WTC11 (cell line): ENCODE results near the gene HLA-DOB. TPM values are rescaled to one million over a fixed set of nuclear protein-coding genes. Genes with fewer than 3 reads are reported as not detected.

Experiments used
- ATAC-seq: fragments of 200-7000 bp; cut with Tn5 transposase; 2 replicates; pipeline ENCODE4 v1.10.0; 2021; ENCODE audit warnings: mild to moderate bottlenecking, moderate library complexity
- CTCF ChIA-PET: fragments of 300-600 bp; sonication (Branson Sonifier 250); formaldehyde crosslinking; loops from one replicate; lab custom pipeline; 2021; ENCODE audit warnings: antibody characterized with exemption; lab: Charles Lee
- POLR2A ChIA-PET: fragments of 350-600 bp; sonication (Branson Sonifier 250); formaldehyde crosslinking; loops from one replicate; lab custom pipeline; 2021; ENCODE audit warnings: antibody characterized with exemption; lab: Charles Lee
- DNase-seq: peaks from one replicate; pipeline ENCODE4 v3.0.0; 2021; ENCODE audit warnings: low spot score
- H3K27ac Mint-ChIP-seq: 2 replicates; pipeline ENCODE4 v1.8.0; 2021; ENCODE audit warnings: mixed read lengths
- H3K27me3 Mint-ChIP-seq: 2 replicates; pipeline ENCODE4 v1.8.0; 2021; ENCODE audit warnings: low read depth, mild to moderate bottlenecking, moderate library complexity, mixed read lengths
- H3K36me3 Mint-ChIP-seq: 2 replicates; pipeline ENCODE4 v1.8.0; 2021; ENCODE audit warnings: mixed read lengths
- H3K4me1 Mint-ChIP-seq: 2 replicates; pipeline ENCODE4 v1.8.0; 2022; ENCODE audit warnings: mixed read lengths
- H3K4me3 Mint-ChIP-seq: 2 replicates; pipeline ENCODE4 v1.8.0; 2021; ENCODE audit warnings: mild to moderate bottlenecking, moderate library complexity, mixed read lengths
- H3K9me3 Mint-ChIP-seq: 2 replicates; pipeline ENCODE4 v1.8.0; 2021; ENCODE audit warnings: mixed read lengths
- AR ChIP-seq: fragments of 250-450 bp; sonication (Bioruptor Pico); IDR thresholded peaks from 2 replicates; pipeline ENCODE4 v1.9.0; 2021; ENCODE audit warnings: mild to moderate bottlenecking
- ARID4B ChIP-seq: sonication (generic); formaldehyde crosslinking; IDR thresholded peaks from 2 replicates; pipeline ENCODE4 v1.8.0; 2023; ENCODE audit warnings: missing genetic modification reagents, mild to moderate bottlenecking, borderline replicate concordance
- CDX4 ChIP-seq: fragments of 250-450 bp; sonication (Bioruptor Pico); IDR thresholded peaks from 2 replicates; pipeline ENCODE4 v1.9.0; 2021; ENCODE audit warnings: moderate library complexity, mild to moderate bottlenecking, inconsistent platforms, borderline replicate concordance
- E2F5 ChIP-seq: sonication (generic); formaldehyde crosslinking; IDR thresholded peaks from 2 replicates; pipeline ENCODE4 v1.8.1; 2022; ENCODE audit warnings: mild to moderate bottlenecking, moderate library complexity, missing genetic modification reagents
- GABPB1 ChIP-seq: sonication (generic); formaldehyde crosslinking; IDR thresholded peaks from 2 replicates; pipeline ENCODE4 v1.8.1; 2023; ENCODE audit warnings: mild to moderate bottlenecking, missing genetic modification reagents
- GRHL2 ChIP-seq: fragments of 250-450 bp; sonication (Bioruptor Pico); IDR thresholded peaks from 2 replicates; pipeline ENCODE4 v1.8.0; 2022; ENCODE audit warnings: mild to moderate bottlenecking, moderate library complexity; ENCODE audit not compliant: insufficient replicate concordance, severe bottlenecking
- JUN ChIP-seq: sonication (generic); formaldehyde crosslinking; IDR thresholded peaks from 2 replicates; pipeline ENCODE4 v1.8.0; 2023; ENCODE audit warnings: mild to moderate bottlenecking, missing genetic modification reagents
- NFATC4 ChIP-seq: fragments of 250-450 bp; sonication (Bioruptor Pico); IDR thresholded peaks from 2 replicates; pipeline ENCODE4 v1.9.0; 2021; ENCODE audit warnings: mild to moderate bottlenecking
- PRRX2 ChIP-seq: fragments of 250-450 bp; sonication (Bioruptor Pico); IDR thresholded peaks from 2 replicates; pipeline ENCODE4 v1.8.0; 2021; ENCODE audit warnings: mild to moderate bottlenecking
- TEAD4 ChIP-seq: sonication (generic); formaldehyde crosslinking; IDR thresholded peaks from 2 replicates; pipeline ENCODE4 v1.8.0; 2022; ENCODE audit warnings: mild to moderate bottlenecking, missing genetic modification reagents
- TP53 ChIP-seq: sonication (generic); formaldehyde crosslinking; IDR thresholded peaks from 2 replicates; pipeline ENCODE4 v1.8.1; 2023; ENCODE audit warnings: mild to moderate bottlenecking, missing genetic modification reagents
- USF1 ChIP-seq: sonication (generic); formaldehyde crosslinking; IDR thresholded peaks from 2 replicates; pipeline ENCODE4 v1.8.0; 2022; ENCODE audit warnings: mild to moderate bottlenecking, missing genetic modification reagents
- ZNF121 ChIP-seq: sonication (generic); formaldehyde crosslinking; IDR thresholded peaks from 2 replicates; pipeline ENCODE4 v1.8.0; 2023; ENCODE audit warnings: missing genetic modification reagents
- ZNF138 ChIP-seq: sonication (generic); formaldehyde crosslinking; conservative IDR thresholded peaks from 2 replicates; pipeline ENCODE4 v1.8.1; 2022; ENCODE audit warnings: mild to moderate bottlenecking, moderate library complexity, missing genetic modification reagents
- ZNF317 ChIP-seq: sonication (generic); formaldehyde crosslinking; IDR thresholded peaks from 2 replicates; pipeline ENCODE4 v1.8.1; 2023; ENCODE audit warnings: low read depth, mild to moderate bottlenecking, moderate library complexity, missing genetic modification reagents, borderline replicate concordance
- ZSCAN18 ChIP-seq: fragments of 250-450 bp; sonication (Bioruptor Pico); IDR thresholded peaks from 2 replicates; pipeline ENCODE4 v2.1.2; 2022; ENCODE audit warnings: mild to moderate bottlenecking, moderate library complexity
- total RNA-seq: library from RNA; stranded (reverse); gene quantifications from 3 replicates; pipeline ENCODE4 v1.2.3, GENCODE V29; 2021

Gene HLA-DOB
- total RNA-seq, 1 experiment from 2014 or later, result 0.15 TPM

- Mint-ChIP-seq H3K36me3 (peaks cover 7% of the 10 kb centered on the region; the same call in 1 of the 2 replicates), H3K4me3 (no peak overlapping the region), H3K9me3 (no peaks in the 10 kb centered on the region)
- POLR2A ChIA-PET, result interaction anchor here (0.6 to 1.0 kb wide), 2 partner anchors 15 to 146 kb away, joined by 3 to 5 read pairs; no protein-coding TSS in a partner anchor
- peak; percentile 86 for ATAC-seq
- TF ChIP-seq ARID4B (CRISPR knock-in tag) (no peak), TEAD4 (CRISPR knock-in tag) (no peak), TP53 (CRISPR knock-in tag) (no peak), ZNF121 (CRISPR knock-in tag) (no peak), AR (CRISPR knock-in tag) (no peak), USF1 (CRISPR knock-in tag) (no peak)
- TF ChIP-seq, all 79 proteins: peak for 0
- Mint-ChIP-seq H3K27ac (peak overlapping the region; percentile 68; the same call in 1 of the 2 replicates), H3K27me3 (no peaks in the 10 kb centered on the region), H3K4me1 (peaks cover 9% of the 10 kb centered on the region)
- no peak for DNase-seq
- CTCF ChIA-PET, result interaction anchor here (0.7 to 4.7 kb wide), 16 partner anchors 12 to 413 kb away, joined by 3 to 82 read pairs (median 6); partner anchors contain the start of genes HLA-DMA, PSMB9, TAP1 and TAP2
Observed at GRCh38 chr6:32825966-32826365, 9.2 kb upstream of the HLA-DOB start.

- H3K4me3 Mint-ChIP-seq, result no peak overlapping the region
- peaks cover 4% of the 10 kb centered on the region for H3K27me3 Mint-ChIP-seq
- TF ChIP-seq GABPB1, result no peak
- no peak for TF ChIP-seq ZSCAN18
- TF ChIP-seq ZNF121 (CRISPR knock-in tag), result no peak
- no peak for TF ChIP-seq NFATC4 (CRISPR knock-in tag)
- TF ChIP-seq CDX4 (CRISPR knock-in tag), result no peak
- TF ChIP-seq E2F5, result no peak
- no peak for TF ChIP-seq JUN (CRISPR knock-in tag)
- no peak for TF ChIP-seq ZNF317
- TF ChIP-seq PRRX2 (CRISPR knock-in tag), result no peak
- no peak for TF ChIP-seq GRHL2 (CRISPR knock-in tag)
- no peak for TF ChIP-seq ZNF138 (CRISPR knock-in tag)
- TF ChIP-seq, all 79 proteins: peak for 0
- ChIA-PET POLR2A (no interaction called here), CTCF (interaction anchor here (1.0 to 2.3 kb wide), 4 partner anchors 19 to 133 kb away, joined by 3 to 14 read pairs (median 6); partner anchors contain the start of genes HLA-DMA and TAP2)
- Mint-ChIP-seq H3K27ac (no peak overlapping the region), H3K9me3 (no peaks in the 10 kb centered on the region), H3K36me3 (no peaks in the 10 kb centered on the region), H3K4me1 (no peaks in the 10 kb centered on the region)
- ATAC-seq (no peak), DNase-seq (no peak)
Observed at GRCh38 chr6:32819729-32820128, 2.9 kb upstream of the HLA-DOB start.
